OCI-M1 (cell line): ENCODE results near the gene TPD52L2.
A peak's percentile ranks its signal among the peaks of the same experiment; 100 is the strongest.
"Not testable (repeated sequence)": the region's sequence is repeated elsewhere in the genome, so short reads cannot be mapped to it uniquely, and the experiment has no call there.

Experiments used
- DNase-seq: peaks from one replicate; lab custom pipeline; 2025; lab: John Stamatoyannopoulos, UW

Gene TPD52L2

GRCh38 chr20:63878899-63879663, 14.0 kb downstream of the TPD52L2 start:
- DNase-seq, result no peak

GRCh38 chr20:63880901-63881300, 15.8 kb downstream of the TPD52L2 start:
- not testable (repeated sequence) for DNase-seq

- DNase-seq, result no peak
These were observed 16.6 kb downstream of the TPD52L2 start for GRCh38 chr20:63881451-63882226.

GRCh38 chr20:63882257-63883200, 17.5 kb downstream of the TPD52L2 start:
- no peak for DNase-seq

- no peak for DNase-seq
These were observed 18.1 kb downstream of the TPD52L2 start for GRCh38 chr20:63883201-63883593.

GRCh38 chr20:63884506-63885263, 19.6 kb downstream of the TPD52L2 start:
- no peak for DNase-seq

GRCh38 chr20:63885264-63886053, 20.4 kb downstream of the TPD52L2 start:
- no peak for DNase-seq

- no peak for DNase-seq
These were observed 21.0 kb downstream of the TPD52L2 start for GRCh38 chr20:63886054-63886419.

GRCh38 chr20:63886921-63887320, 21.9 kb downstream of the TPD52L2 start:
- DNase-seq, result no peak

- no peak for DNase-seq
These were observed 24.5 kb downstream of the TPD52L2 start for GRCh38 chr20:63889241-63890200.

- no peak for DNase-seq
These were observed 25.1 kb downstream of the TPD52L2 start for GRCh38 chr20:63890201-63890576.

GRCh38 chr20:63890616-63891015, 25.5 kb downstream of the TPD52L2 start:
- DNase-seq, result no peak

- DNase-seq, result no peak
These were observed 26.3 kb downstream of the TPD52L2 start for GRCh38 chr20:63891061-63892002.

- no peak for DNase-seq
These were observed 27.3 kb downstream of the TPD52L2 start for GRCh38 chr20:63892402-63892801.

- no peak for DNase-seq
These were observed 28.9 kb downstream of the TPD52L2 start for GRCh38 chr20:63893999-63894357.

GRCh38 chr20:63894358-63895201, 29.5 kb downstream of the TPD52L2 start, which contains the start of gene DNAJC5:
DNAJC5 (plus strand) TSS chr20:63895126; CDS start chr20:63928346, 33,220 bp downstream.
- peak; percentile 96 for DNase-seq

- no peak for DNase-seq
These were observed 30.3 kb downstream of the TPD52L2 start for GRCh38 chr20:63895202-63895951.
